Raji (cell line): ENCODE measurements around the gene SCUBE2.

Source experiments
- POLR2A ChIP-seq: IDR thresholded peaks from 2 replicates; pipeline ENCODE4 v1.6.1; 2011; ENCODE audit warnings: low read depth, low read length, control low read depth; ENCODE audit not compliant: insufficient read depth

SCUBE2 gene

DNA sequence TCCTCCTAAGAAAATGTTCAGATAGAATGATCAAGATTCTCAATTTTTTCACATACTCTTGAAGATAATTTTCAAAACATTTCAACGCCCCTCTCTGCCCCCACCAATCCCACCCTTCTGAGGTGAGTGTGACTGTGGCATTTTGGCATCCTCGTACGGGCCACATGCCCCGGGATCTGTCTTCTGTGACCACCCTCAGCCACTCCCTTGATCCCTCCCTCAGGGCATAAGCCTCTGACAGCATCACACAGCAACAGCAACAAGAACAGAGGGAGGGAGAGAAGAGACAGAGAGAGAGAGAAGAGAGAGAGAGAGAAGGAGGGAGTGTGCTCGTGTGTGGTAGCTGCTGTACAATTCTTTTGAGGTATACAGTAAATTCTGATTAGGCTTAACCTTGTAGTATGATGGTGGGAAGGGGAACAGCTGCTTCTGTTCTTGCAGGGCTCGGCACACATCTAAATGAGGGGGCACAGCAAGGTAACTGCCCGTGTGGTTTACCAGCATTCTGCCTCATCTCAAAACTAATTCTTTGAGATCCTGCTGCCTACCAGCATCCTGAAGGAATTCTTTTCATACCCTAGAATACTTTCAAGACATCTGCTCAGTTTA, 21.4 kb downstream of the SCUBE2 start:
- TF ChIP-seq POLR2A: no peak

DNA sequence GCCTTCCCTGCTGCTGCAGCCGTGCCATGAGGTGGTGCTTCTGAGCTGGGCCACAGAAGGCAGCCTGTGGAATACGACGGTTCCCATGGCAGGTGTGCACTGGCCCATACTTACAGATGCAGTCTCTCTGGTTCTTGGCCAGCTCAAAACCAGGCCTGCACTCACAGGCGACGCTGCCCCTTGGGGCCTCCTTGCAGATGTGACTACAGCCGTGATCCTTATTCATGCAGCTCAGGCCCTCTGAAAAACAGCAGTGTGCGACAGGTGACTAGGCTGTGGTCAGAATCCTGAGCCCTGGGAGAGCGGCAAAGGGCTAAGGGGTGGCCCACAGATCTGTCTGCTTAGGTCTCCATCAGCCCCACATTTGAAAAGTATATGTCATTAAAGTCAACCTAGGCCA, 22.1 kb downstream of the SCUBE2 start:
- TF ChIP-seq POLR2A: no peak

DNA sequence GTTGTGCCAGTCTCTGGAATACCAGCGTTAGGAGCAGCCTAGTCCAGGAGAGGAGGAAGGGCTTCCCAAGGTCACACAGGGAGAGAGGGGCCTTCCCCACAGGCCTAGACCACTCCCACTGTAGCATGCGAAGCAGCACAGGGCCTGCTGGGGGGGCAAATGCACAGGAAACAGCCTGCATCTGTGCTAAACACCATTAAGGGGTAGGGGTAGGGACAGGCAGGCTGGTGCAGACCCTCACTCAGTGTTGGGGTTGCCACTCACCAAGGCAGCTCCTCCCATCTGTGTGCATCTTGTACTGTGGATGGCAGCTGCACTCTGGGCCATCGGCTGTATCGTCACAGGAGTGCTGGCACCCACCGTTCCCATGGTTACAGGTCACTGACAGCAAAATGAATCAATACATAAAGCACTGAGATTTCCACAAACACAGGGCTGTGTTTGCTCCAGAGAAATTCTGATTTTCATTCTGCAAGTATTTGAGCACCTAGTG, 24.9 kb downstream of the SCUBE2 start:
- no peak for TF ChIP-seq POLR2A

DNA sequence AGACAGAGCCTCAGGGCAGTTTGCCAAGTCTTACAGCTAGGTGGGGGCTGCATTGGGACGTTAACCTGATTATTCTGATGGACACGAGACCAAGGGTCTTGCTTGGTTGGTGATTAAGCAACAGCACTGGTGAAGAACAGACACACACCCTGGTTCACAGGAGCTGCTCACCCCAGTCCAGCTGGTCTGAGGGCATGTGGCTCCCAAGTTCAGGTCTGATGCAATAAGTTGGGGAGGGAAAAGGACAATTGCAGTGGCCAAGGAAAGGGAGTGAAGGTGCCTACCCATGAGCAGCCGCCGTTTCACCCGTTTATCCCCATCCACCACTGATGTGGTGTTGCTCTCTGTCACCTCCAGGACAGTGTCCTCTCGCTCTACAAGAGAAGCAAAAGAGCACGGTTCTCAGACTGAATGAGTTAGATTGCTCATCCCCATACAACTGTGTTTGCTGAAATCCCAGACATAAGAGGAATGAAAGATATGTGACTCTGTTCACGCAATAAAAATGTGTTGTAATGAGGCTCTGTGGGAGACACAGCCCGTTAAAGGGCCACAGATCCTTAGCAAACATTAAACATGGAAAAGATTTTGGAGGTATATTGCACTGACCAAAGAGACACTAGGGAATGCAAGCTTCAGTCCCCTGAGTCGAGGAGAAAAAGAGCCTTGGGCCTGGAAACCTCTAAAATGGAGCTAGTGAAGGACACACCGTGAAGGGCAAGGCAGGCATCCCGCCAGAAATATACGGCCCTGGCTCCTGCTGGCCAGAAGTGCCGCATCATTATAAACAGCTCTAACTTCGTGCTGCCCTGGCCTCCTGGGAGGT, 25.6 kb downstream of the SCUBE2 start:
- no peak for TF ChIP-seq POLR2A

DNA sequence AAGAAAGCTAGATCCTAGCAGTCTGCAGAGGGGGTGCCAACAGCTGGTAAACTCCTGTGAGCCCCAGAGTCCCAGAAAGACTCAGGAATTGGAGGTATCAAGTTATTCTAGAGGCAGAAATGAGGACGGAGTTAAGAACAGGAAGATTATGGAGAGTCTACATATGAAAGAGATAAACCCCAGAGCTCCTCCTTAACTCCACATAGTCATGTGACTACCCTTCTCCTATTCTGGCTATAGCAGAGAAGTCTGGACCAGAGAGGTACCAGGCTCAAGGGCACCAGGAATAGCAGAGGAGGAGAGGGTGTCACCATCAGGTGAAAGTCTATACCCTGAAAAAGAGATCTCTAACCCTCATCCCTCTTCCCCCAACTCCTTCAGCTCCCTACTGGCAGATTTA, 29.6 kb downstream of the SCUBE2 start:
- no peak for TF ChIP-seq POLR2A

DNA sequence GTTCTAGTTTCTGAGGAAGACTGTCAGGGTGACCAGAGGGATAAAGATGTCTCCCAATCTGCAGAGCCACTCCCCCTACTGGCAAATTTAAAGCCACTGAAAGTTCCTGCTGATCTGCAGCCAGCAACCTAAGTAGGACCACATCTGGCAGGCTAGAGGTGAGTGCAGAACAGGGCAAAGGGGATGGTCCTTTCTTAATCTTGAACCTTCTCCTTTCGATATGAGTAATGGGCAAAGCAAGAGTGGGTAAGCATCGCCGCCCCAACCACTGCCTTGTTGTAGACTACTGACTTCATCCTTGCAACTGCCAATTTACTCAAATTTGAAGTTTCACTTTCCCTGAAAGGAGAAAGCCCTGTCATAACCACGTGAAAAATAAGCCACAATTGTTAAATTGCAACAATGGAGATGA, 30.7 kb downstream of the SCUBE2 start:
- TF ChIP-seq POLR2A: no peak

DNA sequence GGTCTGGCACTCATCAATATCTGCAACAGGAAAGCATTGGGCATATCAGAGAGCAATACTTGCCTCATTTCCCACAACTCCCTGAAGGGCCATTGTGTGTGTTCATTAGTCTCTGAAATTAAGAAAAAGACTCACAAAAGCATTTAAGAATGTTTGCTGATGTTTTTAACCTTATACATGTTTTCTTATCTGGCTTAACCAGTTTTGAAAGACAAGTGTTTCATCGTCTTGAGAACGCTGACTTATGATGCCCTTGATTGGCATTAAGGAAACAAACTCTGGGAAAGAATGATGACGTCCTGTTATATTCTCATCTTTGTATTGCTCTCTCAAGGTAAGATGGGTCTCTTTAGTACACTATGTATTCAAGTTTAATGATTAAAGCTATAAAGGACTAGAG, 32.0 kb downstream of the SCUBE2 start:
- TF ChIP-seq POLR2A: no peak

DNA sequence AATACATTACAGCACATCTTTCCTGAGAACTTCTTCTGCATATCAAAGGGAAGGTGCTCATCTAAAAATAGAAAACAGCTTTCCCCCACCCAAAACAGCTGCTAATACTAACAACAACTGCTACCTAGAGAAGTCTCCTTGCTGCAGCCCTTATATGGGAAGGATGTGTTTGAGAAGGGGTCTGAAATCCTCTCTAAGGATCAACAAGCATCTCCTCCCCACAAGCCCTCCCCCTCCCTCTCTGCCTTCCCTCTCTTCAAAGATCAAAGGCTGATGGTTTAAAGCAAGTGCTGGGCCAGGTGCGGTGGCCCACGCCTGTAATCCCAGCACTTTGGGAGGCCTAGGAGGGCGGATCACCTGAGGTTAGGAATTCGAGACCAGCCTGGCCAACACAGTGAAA, 33.5 kb downstream of the SCUBE2 start:
- TF ChIP-seq POLR2A: no peak

DNA sequence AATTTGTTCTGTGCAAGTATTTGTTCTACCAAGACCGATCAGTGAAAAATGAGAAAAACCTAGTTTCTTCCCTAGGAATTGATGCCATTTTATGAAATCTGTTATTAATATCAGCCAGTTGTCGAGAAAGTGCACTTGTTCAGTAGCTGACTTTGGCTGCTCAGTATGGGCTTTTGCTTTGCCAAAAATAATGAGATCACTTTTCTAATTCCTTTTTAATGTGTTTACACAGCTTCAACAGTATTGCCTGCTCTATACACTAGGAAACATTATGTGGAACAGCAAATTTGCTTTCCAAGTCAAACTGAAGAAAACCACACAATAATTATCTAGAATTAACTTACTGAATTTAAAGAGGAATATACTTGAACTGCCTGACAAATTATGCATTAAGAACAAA, 34.4 kb downstream of the SCUBE2 start:
- no peak for TF ChIP-seq POLR2A

DNA sequence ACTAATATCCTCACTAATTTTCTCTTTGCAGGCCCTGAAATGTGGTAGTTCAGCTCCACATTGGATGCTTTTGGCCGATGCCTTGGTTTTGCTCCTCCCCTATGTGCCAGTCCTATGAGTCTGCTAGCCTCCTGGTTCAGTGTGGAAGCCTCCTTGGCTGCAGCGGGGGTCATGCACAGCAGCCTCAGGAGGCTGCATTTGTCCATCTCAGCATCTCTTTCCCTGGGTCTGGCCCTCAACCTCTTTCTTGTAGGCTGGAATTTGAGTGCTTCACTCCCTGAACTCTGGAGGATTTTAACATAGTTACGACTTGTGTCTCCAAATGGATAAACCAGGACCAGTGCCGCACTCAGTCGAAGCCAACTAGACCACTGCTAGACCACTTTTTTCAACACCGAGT, 34.9 kb downstream of the SCUBE2 start:
- no peak for TF ChIP-seq POLR2A

DNA sequence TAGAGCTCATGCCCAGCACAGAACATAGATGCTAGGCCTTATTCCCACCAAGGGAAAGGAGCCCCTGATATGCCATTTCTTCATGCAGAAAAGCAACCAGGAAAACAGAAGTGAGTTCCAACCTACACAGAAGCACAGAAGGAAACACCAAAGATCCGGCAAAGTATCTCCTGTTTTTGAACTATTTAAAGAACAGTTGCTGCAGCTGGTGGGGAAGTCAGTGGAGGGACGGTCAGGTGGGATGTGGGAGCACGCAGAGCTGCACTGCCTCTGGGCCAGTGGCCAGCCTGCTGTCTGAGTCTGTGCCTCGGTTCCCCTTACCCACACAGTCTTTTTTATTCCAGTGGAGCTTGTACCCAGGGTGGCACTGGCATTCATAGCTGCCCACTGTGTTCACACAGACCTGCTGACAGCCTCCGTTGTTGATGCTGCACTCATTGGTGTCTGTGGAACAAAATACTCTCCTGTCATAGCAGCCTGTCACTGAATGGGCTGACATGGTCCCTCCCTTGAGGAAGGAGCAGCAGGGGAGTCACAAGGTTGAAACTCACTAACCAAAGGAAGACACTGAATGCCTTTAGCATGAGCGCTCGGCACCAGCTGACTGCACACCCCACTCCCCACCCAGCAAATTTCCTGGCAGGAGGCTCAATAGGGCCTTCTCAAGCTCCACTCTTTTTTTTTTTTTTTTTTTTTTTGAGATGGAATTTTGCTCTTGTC, 37.9 kb downstream of the SCUBE2 start:
- TF ChIP-seq POLR2A: no peak

DNA sequence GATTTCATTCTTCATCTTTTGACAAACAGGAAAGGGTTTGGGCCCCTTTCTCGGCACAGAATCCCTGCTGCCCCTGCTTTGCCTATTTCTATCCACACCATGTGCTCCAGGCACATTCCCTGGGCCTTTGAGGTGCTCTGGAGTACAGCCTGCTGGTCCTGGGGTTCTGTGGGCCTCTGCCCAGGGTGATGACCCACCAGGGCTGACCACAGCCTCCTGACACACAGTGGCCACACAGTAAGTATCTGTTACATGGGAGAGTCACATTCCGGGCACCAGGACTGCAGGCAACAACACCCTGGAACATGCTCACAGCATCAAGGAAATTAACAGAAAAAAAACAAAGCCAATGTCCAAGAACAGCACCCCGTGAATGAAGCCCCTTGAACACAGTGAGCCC, 39.1 kb downstream of the SCUBE2 start:
- TF ChIP-seq POLR2A: no peak

DNA sequence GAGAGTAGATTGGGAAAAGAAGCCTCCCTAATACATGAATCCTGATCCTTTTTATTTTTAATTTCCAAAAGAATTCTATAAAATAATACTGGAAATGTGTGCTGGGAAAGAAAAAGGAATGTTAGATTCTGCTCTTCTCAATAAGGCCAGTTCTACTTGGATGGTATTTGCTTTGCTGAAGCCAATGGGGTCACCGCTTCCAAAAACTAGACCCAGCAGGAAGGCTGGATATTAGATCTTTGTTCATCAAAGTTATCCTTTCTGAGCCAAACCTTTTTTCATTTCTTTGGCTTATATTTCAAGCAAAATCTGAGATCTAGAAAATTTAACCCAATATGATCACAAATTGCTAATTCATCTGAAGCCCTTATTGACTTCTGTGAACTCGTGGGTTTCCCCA, 41.4 kb downstream of the SCUBE2 start:
- TF ChIP-seq POLR2A: no peak

DNA sequence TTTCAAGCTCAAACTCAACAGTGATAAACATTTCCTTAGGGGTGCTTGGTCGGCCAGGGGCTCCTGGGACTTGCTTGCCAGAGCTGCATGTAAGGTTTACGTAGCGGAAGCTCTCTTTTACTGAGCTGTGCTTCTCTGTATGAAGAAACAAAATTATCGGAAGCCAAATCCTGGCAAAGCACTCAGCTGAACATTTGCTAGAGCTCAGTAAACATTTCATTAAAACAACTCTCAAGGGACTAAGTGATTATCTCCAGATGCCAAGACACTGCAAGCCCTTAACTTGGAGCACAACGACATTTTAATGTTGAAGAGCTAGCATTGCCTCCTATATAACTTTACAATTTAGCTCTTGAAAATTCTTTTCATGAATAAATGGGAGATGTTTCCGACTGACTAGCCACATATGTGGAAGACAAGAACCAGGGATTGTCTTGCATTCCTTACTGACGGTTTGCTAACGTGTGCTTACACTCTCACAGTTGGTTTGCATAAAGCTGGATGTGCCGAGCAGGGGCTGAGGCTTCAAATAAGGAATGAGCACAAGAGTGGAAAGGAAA, 43.4 kb downstream of the SCUBE2 start:
- no peak for TF ChIP-seq POLR2A

DNA sequence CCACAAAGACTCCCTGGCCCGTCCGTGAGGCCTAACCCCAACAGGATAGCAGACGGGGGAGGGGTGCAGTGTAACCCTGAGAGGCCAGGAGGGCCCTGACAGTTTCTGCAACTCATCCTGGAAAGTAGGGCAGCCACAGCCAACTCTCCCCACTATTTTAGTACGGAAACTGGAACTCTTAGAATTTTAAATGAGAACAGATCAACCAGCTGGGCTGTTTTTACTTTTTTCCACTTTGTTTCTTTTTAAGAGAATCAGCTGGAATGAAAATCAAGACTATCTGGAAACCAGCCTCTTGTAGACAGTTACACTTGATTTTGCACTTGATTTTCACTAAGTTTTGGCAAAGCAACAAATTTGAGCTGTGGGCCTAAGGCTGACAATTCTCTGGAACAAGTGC, 44.9 kb downstream of the SCUBE2 start:
- no peak for TF ChIP-seq POLR2A

DNA sequence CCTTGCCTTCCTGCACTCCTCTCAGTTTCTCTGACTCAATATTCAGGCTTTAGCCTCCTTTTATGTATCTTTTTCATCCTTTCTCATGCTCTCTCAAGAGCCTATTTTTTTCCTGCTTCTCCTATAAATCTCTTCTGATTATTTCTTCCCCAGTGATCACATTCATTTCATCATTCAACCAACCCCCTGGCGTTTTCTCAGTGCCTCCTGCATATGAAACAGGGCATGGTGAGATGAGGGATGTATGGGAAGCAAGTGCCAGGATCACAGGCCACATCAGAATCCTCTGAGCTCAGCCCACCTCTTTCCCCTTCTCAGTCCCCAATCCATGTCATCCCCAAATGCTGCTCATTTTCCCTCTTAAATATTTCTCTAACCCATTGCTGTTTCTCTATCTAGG, 48.9 kb downstream of the SCUBE2 start:
- no peak for TF ChIP-seq POLR2A
